ENCODE results near the gene C10orf67.

The C10orf67 gene

DNA sequence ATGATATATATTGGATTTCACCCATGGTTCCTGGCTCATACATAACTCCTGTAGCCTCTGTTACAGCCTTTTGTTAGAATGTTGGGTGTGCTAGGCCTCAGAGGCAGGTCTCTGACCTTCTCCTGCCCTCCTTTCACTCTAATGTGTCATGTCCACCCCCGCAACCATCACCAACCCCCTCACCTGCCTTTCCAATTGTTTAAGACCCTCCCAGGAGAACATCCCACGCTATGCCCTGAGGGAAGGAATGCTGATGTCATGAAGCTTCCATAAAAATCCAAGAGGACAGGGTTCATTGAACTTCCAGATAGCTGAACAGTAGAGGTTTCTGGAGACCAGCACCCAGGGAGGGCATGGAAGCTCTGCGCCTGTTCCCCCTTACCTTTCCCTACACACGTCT lies 30.8 kb upstream of the C10orf67 start:
- TF ChIP-seq SPI1 (IDR thresholded peaks at IDR 0.05; ENCODE audit: borderline replicate concordance, low read depth) (no peak), REST (IDR thresholded peaks at IDR 0.05; ENCODE audit: insufficient replicate concordance, low read depth) (no peak), CTCF (IDR thresholded peaks at IDR 0.05; ENCODE audit: insufficient read depth, low read length) (no peak)
- H3K4me3 ChIP-seq (replicated peaks; ENCODE audit: insufficient read depth, low read length): no peak overlapping the region
- no peak for DNase-seq (ENCODE audit: low read depth in 1 of 2, low spot score in 1 of 2)
- H3K27me3 ChIP-seq (ENCODE audit: insufficient read depth, poor library complexity, severe bottlenecking): no peaks in the 10 kb centered on the region
- H3K27ac ChIP-seq (replicated peaks): no peak overlapping the region

DNA sequence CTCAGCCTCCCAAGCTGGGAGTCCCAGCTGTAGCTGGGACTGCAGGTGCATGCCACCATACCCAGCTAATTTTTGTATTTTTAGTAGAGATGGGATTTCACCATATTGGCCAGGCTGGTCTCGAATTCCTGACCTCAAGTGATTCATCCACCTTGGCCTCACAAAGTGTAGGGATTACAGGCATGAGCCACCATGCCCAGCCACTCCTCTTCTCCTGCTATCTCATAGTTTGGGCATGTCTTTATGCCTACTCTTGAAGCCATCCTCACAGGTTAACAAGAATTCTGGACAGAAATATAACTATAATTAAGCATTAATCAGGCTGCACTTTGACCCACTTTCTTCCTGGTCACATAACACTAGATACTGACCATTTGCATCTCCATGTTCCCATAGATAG lies 28.6 kb upstream of the C10orf67 start:
- TF ChIP-seq REST (IDR thresholded peaks at IDR 0.05; ENCODE audit: insufficient replicate concordance, low read depth) (no peak), GABPA (IDR thresholded peaks at IDR 0.05; ENCODE audit: low read depth) (no peak), CTCF (IDR thresholded peaks at IDR 0.05; ENCODE audit: insufficient read depth, low read length) (no peak), SPI1 (IDR thresholded peaks at IDR 0.05; ENCODE audit: borderline replicate concordance, low read depth) (no peak), POLR2AphosphoS5 (IDR thresholded peaks at IDR 0.05; ENCODE audit: low read depth) (no peak)
- Histone ChIP-seq H3K27ac (replicated peaks) (no peak overlapping the region), H3K4me3 (replicated peaks; ENCODE audit: insufficient read depth, low read length) (no peak overlapping the region), H3K27me3 (ENCODE audit: insufficient read depth, poor library complexity, severe bottlenecking) (no peaks in the 10 kb centered on the region)
- no peak for DNase-seq (ENCODE audit: low read depth in 1 of 2, low spot score in 1 of 2)

DNA sequence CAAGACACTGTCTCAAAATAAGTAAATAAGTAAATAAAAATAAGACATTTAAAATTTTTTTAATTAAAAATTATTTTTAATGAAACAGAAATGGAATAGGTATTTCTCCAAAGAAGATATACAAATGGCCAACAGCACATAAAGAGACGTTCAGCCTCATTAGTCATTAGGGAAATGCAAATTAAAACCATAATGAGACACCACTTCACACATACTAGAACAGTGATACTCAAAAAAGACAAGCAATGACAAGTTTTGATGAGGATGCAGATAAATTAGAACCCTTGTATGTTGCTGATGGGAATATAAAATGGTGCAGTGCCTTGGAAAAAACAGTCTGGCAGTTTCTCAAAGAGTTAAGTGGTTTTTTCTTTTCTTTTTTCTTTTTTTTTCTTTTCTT lies 26.5 kb upstream of the C10orf67 start:
- H3K27me3 ChIP-seq (ENCODE audit: insufficient read depth, poor library complexity, severe bottlenecking): no peaks in the 10 kb centered on the region
- no peak overlapping the region for H3K4me3 ChIP-seq (replicated peaks; ENCODE audit: insufficient read depth, low read length)
- DNase-seq (ENCODE audit: low read depth in 1 of 2, low spot score in 1 of 2): no peak
- TF ChIP-seq SPI1 (IDR thresholded peaks at IDR 0.05; ENCODE audit: borderline replicate concordance, low read depth) (no peak), GABPA (IDR thresholded peaks at IDR 0.05; ENCODE audit: low read depth) (no peak), POLR2AphosphoS5 (IDR thresholded peaks at IDR 0.05; ENCODE audit: low read depth) (no peak), CTCF (IDR thresholded peaks at IDR 0.05; ENCODE audit: insufficient read depth, low read length) (no peak), REST (IDR thresholded peaks at IDR 0.05; ENCODE audit: insufficient replicate concordance, low read depth) (no peak)
- no peak overlapping the region for H3K27ac ChIP-seq (replicated peaks)

All from HL-60 (cell line).